Measurements from ENCODE around the gene SERP1. TPM values are rescaled to one million over a fixed set of nuclear protein-coding genes. Genes with fewer than 3 reads are reported as not detected.

Gene SERP1
- total RNA-seq, 4 donors from 2014 or later = 117 to 177 (median 144) TPM

GRCh38 chr3:150538324-150539208, 7.7 kb downstream of the SERP1 start:
- H3K4me3 ChIP-seq = no peak overlapping the region
- peaks cover 0 to 18% (median 12%) of the 10 kb centered on the region in 4 donors for H3K36me3 ChIP-seq
- H3K9me3 ChIP-seq = no peaks in the 10 kb centered on the region
- whole genome bisulfite sequencing = 89% methylated on average over 10 of the region's 10 CpGs
- TF ChIP-seq CTCF (IDR thresholded peaks at IDR 0.05) = no peak
- TF ChIP-seq POLR2AphosphoS5 (IDR thresholded peaks at IDR 0.05) = peak in 1 of 2 donors; percentile 6
- DNase-seq (ENCODE audit: extremely low spot score) = no peak
- H3K27ac ChIP-seq (replicated peaks in 1 of 4) = no peak overlapping the region
- H3K4me1 ChIP-seq = peaks cover 0 to 15% (median 8%) of the 10 kb centered on the region in 4 donors
- intact Hi-C loops (cut with DNase I) = no loop called here
- H3K27me3 ChIP-seq = no peaks in the 10 kb centered on the region

GRCh38 chr3:150535204-150535603, 11.1 kb downstream of the SERP1 start:
- Histone ChIP-seq H3K36me3 (no peaks in the 10 kb centered on the region), H3K9me3 (no peaks in the 10 kb centered on the region), H3K27ac (replicated peaks in 1 of 4) (no peak overlapping the region), H3K4me1 (peaks cover 0 to 5% (median 0%) of the 10 kb centered on the region in 4 donors), H3K27me3 (no peaks in the 10 kb centered on the region), H3K4me3 (no peak overlapping the region)
- TF ChIP-seq CTCF (IDR thresholded peaks at IDR 0.05) (no peak), EP300 (IDR thresholded peaks at IDR 0.05) (no peak), POLR2A (IDR thresholded peaks at IDR 0.05; ENCODE audit: low read depth) (no peak), POLR2AphosphoS5 (IDR thresholded peaks at IDR 0.05) (no peak)
- intact Hi-C loops (cut with DNase I) = no loop called here
- no peak for DNase-seq (ENCODE audit: extremely low spot score)
- 80% methylated on average over 4 of the region's 4 CpGs for WGBS

DNA sequence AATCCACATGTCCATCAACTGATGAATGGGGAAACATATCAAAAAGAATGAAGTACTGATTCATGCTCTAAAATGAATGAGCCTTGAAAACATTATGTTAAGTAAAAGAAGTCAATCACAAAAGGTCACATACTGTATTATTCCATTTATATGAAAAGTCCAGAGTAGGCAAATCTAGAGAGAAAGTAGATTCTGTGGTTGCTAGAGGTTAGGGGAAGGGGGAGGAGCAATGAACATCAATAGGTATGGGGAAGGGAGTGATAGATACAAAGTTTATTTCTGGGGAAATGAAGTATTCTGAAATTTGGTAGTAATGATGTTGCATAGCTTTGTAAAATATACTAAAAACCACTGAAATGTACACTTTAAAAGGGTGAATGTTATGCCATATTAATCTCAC, 14.5 kb downstream of the SERP1 start:
- no peaks in the 10 kb centered on the region for H3K36me3 ChIP-seq
- H3K4me3 ChIP-seq = no peak overlapping the region
- no peak overlapping the region for H3K27ac ChIP-seq (replicated peaks in 1 of 4)
- no peaks in the 10 kb centered on the region for H3K9me3 ChIP-seq
- TF ChIP-seq CTCF (IDR thresholded peaks at IDR 0.05) = no peak
- no peaks in the 10 kb centered on the region for H3K4me1 ChIP-seq
- no peak for DNase-seq (ENCODE audit: extremely low spot score)
- intact Hi-C loops (cut with DNase I) = no loop called here
- H3K27me3 ChIP-seq = no peaks in the 10 kb centered on the region

GRCh38 chr3:150528354-150528797, 17.9 kb downstream of the SERP1 start:
- WGBS = 19% methylated on average over 2 of the region's 2 CpGs
- H3K4me3 ChIP-seq = no peak overlapping the region
- H3K27ac ChIP-seq (replicated peaks in 1 of 4) = no peak overlapping the region
- no peak for TF ChIP-seq EP300 (IDR thresholded peaks at IDR 0.05)
- TF ChIP-seq POLR2AphosphoS5 (IDR thresholded peaks at IDR 0.05) = no peak
- no peak for TF ChIP-seq POLR2A (IDR thresholded peaks at IDR 0.05; ENCODE audit: low read depth)
- TF ChIP-seq CTCF (IDR thresholded peaks at IDR 0.05) = peak in 2 of 3 experiments; percentile 20 to 34
- no peaks in the 10 kb centered on the region for H3K27me3 ChIP-seq
- intact Hi-C loops (cut with DNase I) = no loop called here
- H3K4me1 ChIP-seq = no peaks in the 10 kb centered on the region
- no peak for DNase-seq (ENCODE audit: extremely low spot score)
- no peaks in the 10 kb centered on the region for H3K36me3 ChIP-seq
- no peaks in the 10 kb centered on the region for H3K9me3 ChIP-seq

Measured in esophagus muscularis mucosa (tissue), 4 donors.